ENCODE results near the gene ANKRD33B.

- TF ChIP-seq CTCF (IDR thresholded peaks at IDR 0.05), result no peak
- no peak for TF ChIP-seq POLR2A (IDR thresholded peaks at IDR 0.05)
- TF ChIP-seq EP300 (IDR thresholded peaks at IDR 0.05), result peak; percentile 55 to 86
Measured at GRCh38 chr5:10595672-10596309, 31.9 kb downstream of the ANKRD33B start.

Measured in tibial nerve (tissue), 4 donors.